ENCODE results near the gene ARHGAP44.

Gene ARHGAP44

GRCh38 chr17:12883472-12883871 lies 94.2 kb downstream of the ARHGAP44 start:
- no peak for DNase-seq (ENCODE audit: low read depth)
- no peak for TF ChIP-seq CTCF (IDR thresholded peaks at IDR 0.05; ENCODE audit: control insufficient read depth, insufficient read depth, low read depth, low read length, missing control alignments)
- H3K4me3 ChIP-seq (ENCODE audit: control insufficient read depth, low read depth, low read length) = no peak overlapping the region

GRCh38 chr17:12887088-12887487 lies 97.8 kb downstream of the ARHGAP44 start:
- no peak for TF ChIP-seq CTCF (IDR thresholded peaks at IDR 0.05; ENCODE audit: control insufficient read depth, insufficient read depth, low read depth, low read length, missing control alignments)
- H3K4me3 ChIP-seq (ENCODE audit: control insufficient read depth, low read depth, low read length) = no peak overlapping the region
- DNase-seq (ENCODE audit: low read depth) = no peak

GRCh38 chr17:12896180-12896785 lies 107.0 kb downstream of the ARHGAP44 start:
- no peak for DNase-seq (ENCODE audit: low read depth)
- no peak for TF ChIP-seq CTCF (IDR thresholded peaks at IDR 0.05; ENCODE audit: control insufficient read depth, insufficient read depth, low read depth, low read length, missing control alignments)
- H3K4me3 ChIP-seq (ENCODE audit: control insufficient read depth, low read depth, low read length) = no peak overlapping the region

- TF ChIP-seq CTCF (IDR thresholded peaks at IDR 0.05; ENCODE audit: control insufficient read depth, insufficient read depth, low read depth, low read length, missing control alignments) = no peak
- no peak overlapping the region for H3K4me3 ChIP-seq (ENCODE audit: control insufficient read depth, low read depth, low read length)
- no peak for DNase-seq (ENCODE audit: low read depth)
These were observed 108.8 kb downstream of the ARHGAP44 start for GRCh38 chr17:12898110-12898509.

- no peak for TF ChIP-seq CTCF (IDR thresholded peaks at IDR 0.05; ENCODE audit: control insufficient read depth, insufficient read depth, low read depth, low read length, missing control alignments)
- no peak overlapping the region for H3K4me3 ChIP-seq (ENCODE audit: control insufficient read depth, low read depth, low read length)
- no peak for DNase-seq (ENCODE audit: low read depth)
These were observed 110.3 kb downstream of the ARHGAP44 start for GRCh38 chr17:12899604-12900003.

- H3K4me3 ChIP-seq (ENCODE audit: control insufficient read depth, low read depth, low read length) = no peak overlapping the region
- no peak for DNase-seq (ENCODE audit: low read depth)
- TF ChIP-seq CTCF (IDR thresholded peaks at IDR 0.05; ENCODE audit: control insufficient read depth, insufficient read depth, low read depth, low read length, missing control alignments) = no peak
These were observed 111.2 kb downstream of the ARHGAP44 start for GRCh38 chr17:12900474-12900873.

GRCh38 chr17:12902046-12902445 lies 112.7 kb downstream of the ARHGAP44 start:
- no peak for DNase-seq (ENCODE audit: low read depth)
- TF ChIP-seq CTCF (IDR thresholded peaks at IDR 0.05; ENCODE audit: control insufficient read depth, insufficient read depth, low read depth, low read length, missing control alignments) = no peak
- no peak overlapping the region for H3K4me3 ChIP-seq (ENCODE audit: control insufficient read depth, low read depth, low read length)
